Tibial nerve (tissue), 4 donors: Measurements from ENCODE around the gene PTPRT. TPM values are rescaled to one million over a fixed set of nuclear protein-coding genes. Genes with fewer than 3 reads are reported as not detected.

Experiments
- DNase-seq, 2 donors: peaks; one replicate each; pipeline ENCODE4 v3.0.0-alpha.2; 2019; ENCODE audit warnings: low spot score in 2 of 2
- H3K27ac ChIP-seq, 4 donors: fragments of 200-600 bp; sonication (generic) in 3 of 4; one replicate each; pipeline ENCODE4 v1.5.1; 2017 to 2019; ENCODE audit warnings: mild to moderate bottlenecking in 1 of 4
- H3K27me3 ChIP-seq, 2 donors: fragments of 200-600 bp; sonication (generic) in 1 of 2; one replicate each; pipeline versions ENCODE4 v1.5.1 to v1.6.0; 2017 to 2019
- H3K36me3 ChIP-seq, 3 donors: fragments of 200-600 bp; sonication (generic); one replicate each; pipeline ENCODE4 v1.5.1; 2018 to 2019
- H3K4me1 ChIP-seq, 4 donors: fragments of 200-600 bp; sonication (generic) in 3 of 4; one replicate each; pipeline ENCODE4 v1.5.1; 2017 to 2019
- H3K4me3 ChIP-seq, 4 donors: fragments of 200-600 bp; sonication (generic) in 3 of 4; one replicate each; pipeline ENCODE4 v1.5.1; 2017 to 2019; ENCODE audit warnings: mild to moderate bottlenecking in 1 of 4, moderate library complexity in 1 of 4
- H3K9me3 ChIP-seq, 4 donors: fragments of 200-600 bp; sonication (generic) in 3 of 4; one replicate each; pipeline ENCODE4 v1.5.1; 2017 to 2019
- CTCF ChIP-seq, 5 experiments: fragments of 200-600 bp in 3 of 5; fragments of 450-650 bp in 2 of 5; sonication (generic) in 3 of 5; IDR thresholded peaks; one replicate each; pipeline ENCODE4 v1.5.1; 2016 to 2019; ENCODE audit warnings: antibody characterized with exemption in 5 of 5, mild to moderate bottlenecking in 3 of 5, moderate library complexity in 2 of 5
- EP300 ChIP-seq, 2 donors: sonication (generic); formaldehyde crosslinking; IDR thresholded peaks; one replicate each; pipeline ENCODE4 v1.6.1; 2017; ENCODE audit warnings: antibody characterized with exemption in 2 of 2, mild to moderate bottlenecking in 1 of 2
- POLR2A ChIP-seq, 2 donors: fragments of 450-650 bp; IDR thresholded peaks; one replicate each; pipeline ENCODE4 v1.6.1; 2017; ENCODE audit warnings: antibody characterized with exemption in 2 of 2, mild to moderate bottlenecking in 2 of 2, moderate library complexity in 2 of 2
- WGBS, 2 donors: methylation state at CpG; one replicate each; pipeline ENCODE4 v1.1.5; 2018; 5-methylcytosine and 5-hydroxymethylcytosine counted together
- total RNA-seq, 4 donors: library from RNA; depleted of rRNA; stranded (reverse); fragments of >200 nt; gene quantifications; one replicate each; pipeline ENCODE4 v1.1.0, GENCODE V29; 2016

Gene PTPRT
- total RNA-seq, 4 donors from 2014 or later = under 0.01 TPM; not detected in 3

GRCh38 chr20:42739683-42740082, 450.0 kb downstream of the PTPRT start:
- DNase-seq = no peak
- H3K4me3 ChIP-seq = no peak overlapping the region
- 84 to 94% methylated on average over 3 of the region's 3 CpGs for WGBS, 2 donors
- TF ChIP-seq EP300 (IDR thresholded peaks at IDR 0.05) = no peak
- no peak for TF ChIP-seq POLR2A (IDR thresholded peaks at IDR 0.05)
- TF ChIP-seq CTCF (IDR thresholded peaks at IDR 0.05) = no peak
- H3K4me1 ChIP-seq = no peaks in the 10 kb centered on the region
- H3K27ac ChIP-seq = no peak overlapping the region
- H3K9me3 ChIP-seq = peaks cover 0 to 32% (median 0%) of the 10 kb centered on the region in 4 donors
- no peaks in the 10 kb centered on the region for H3K36me3 ChIP-seq
- no peaks in the 10 kb centered on the region for H3K27me3 ChIP-seq

DNA sequence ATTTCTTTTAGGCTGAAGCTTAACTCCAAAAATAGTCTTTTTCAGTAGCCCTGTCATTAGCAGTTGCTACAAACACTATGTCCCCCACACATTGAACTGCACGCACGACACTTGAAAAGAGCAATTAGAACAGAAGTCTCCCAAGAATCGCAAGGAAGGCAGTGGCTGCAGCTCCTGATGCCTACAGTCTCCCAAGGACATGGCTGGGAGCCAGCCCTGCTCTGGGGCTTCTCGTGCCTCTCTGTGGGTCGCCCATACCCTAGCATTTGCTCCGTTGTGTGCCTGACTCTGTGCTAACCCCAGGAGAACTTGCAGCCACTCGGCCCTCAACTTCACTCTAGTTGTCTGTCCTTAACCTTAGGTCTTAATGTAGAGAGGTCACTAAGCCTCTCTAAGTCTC, 454.2 kb downstream of the PTPRT start:
- Histone ChIP-seq H3K36me3 (no peaks in the 10 kb centered on the region), H3K4me3 (no peak overlapping the region), H3K27ac (no peak overlapping the region), H3K4me1 (no peaks in the 10 kb centered on the region), H3K9me3 (no peaks in the 10 kb centered on the region), H3K27me3 (no peaks in the 10 kb centered on the region)
- DNase-seq = no peak
- TF ChIP-seq POLR2A (IDR thresholded peaks at IDR 0.05) (no peak), CTCF (IDR thresholded peaks at IDR 0.05) (no peak)
- WGBS, 2 donors = 70 to 78% methylated on average over 7 of the region's 7 CpGs

GRCh38 chr20:42734660-42735368, 454.9 kb downstream of the PTPRT start:
- no peak for TF ChIP-seq CTCF (IDR thresholded peaks at IDR 0.05)
- no peak for TF ChIP-seq EP300 (IDR thresholded peaks at IDR 0.05)
- no peak for TF ChIP-seq POLR2A (IDR thresholded peaks at IDR 0.05)
- H3K4me1 ChIP-seq = no peaks in the 10 kb centered on the region
- WGBS, 2 donors = 71 to 74% methylated on average over 5 of the region's 5 CpGs
- no peaks in the 10 kb centered on the region for H3K27me3 ChIP-seq
- no peak for DNase-seq
- H3K9me3 ChIP-seq = no peaks in the 10 kb centered on the region
- no peak overlapping the region for H3K27ac ChIP-seq
- no peak overlapping the region for H3K4me3 ChIP-seq
- no peaks in the 10 kb centered on the region for H3K36me3 ChIP-seq

GRCh38 chr20:42721923-42722322, 467.8 kb downstream of the PTPRT start:
- Histone ChIP-seq H3K27ac (no peak overlapping the region), H3K9me3 (no peaks in the 10 kb centered on the region), H3K36me3 (no peaks in the 10 kb centered on the region), H3K4me1 (no peaks in the 10 kb centered on the region), H3K27me3 (no peaks in the 10 kb centered on the region), H3K4me3 (no peak overlapping the region)
- WGBS, 2 donors = 59 to 67% methylated on average over 2 of the region's 2 CpGs
- no peak for TF ChIP-seq POLR2A (IDR thresholded peaks at IDR 0.05)
- TF ChIP-seq CTCF (IDR thresholded peaks at IDR 0.05) = no peak
- TF ChIP-seq EP300 (IDR thresholded peaks at IDR 0.05) = no peak
- no peak for DNase-seq

DNA sequence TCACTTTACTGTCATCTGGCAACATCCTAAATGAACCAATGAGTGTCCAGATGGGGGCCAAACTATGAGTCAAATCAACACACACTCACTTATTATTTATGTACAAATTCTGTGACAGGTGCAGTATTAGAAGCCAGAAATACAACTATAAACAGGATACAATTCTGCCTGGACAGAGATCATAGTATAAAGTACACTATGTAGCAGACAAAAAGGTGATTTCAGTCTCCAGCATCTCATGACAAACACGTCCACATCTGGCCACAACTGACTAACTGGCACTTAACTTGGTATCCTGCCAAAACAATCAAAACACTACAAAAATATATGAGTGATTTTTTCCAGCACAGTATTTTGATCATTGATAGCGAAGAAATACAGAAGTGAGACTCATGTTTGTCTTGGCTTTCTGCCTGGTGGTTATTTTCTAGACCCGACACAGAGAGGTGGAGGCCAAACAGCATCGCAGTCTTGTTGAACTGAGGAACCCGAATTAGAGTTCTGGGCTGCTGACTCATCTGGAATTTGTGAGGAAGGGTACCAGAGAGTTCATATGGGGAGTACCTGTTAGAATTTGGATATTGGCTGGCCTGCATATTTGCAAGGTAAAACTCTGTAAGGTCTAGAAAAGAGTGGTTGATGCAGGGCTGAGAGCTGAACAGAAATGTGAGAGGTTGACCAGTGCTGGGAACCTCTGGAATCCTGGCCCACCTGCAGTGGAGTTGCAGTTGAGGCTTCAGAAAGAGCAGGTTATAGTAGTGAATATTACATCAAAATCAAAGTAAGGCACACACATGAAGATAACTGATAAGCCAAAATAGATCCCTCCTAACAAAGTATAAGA, 475.2 kb downstream of the PTPRT start:
- no peaks in the 10 kb centered on the region for H3K36me3 ChIP-seq
- DNase-seq = no peak
- TF ChIP-seq POLR2A (IDR thresholded peaks at IDR 0.05) (no peak), EP300 (IDR thresholded peaks at IDR 0.05) (no peak), CTCF (IDR thresholded peaks at IDR 0.05) (no peak)
- H3K4me1 ChIP-seq = no peaks in the 10 kb centered on the region
- no peak overlapping the region for H3K27ac ChIP-seq
- H3K4me3 ChIP-seq = no peak overlapping the region
- H3K9me3 ChIP-seq = peaks cover 0 to 14% (median 0%) of the 10 kb centered on the region in 4 donors
- H3K27me3 ChIP-seq = no peaks in the 10 kb centered on the region
- WGBS, 2 donors = 21 to 22% methylated on average over 5 of the region's 5 CpGs
